TTC549 (cell line): ENCODE measurements around the gene ISG15.
"Not testable (repeated sequence)": the region's sequence is repeated elsewhere in the genome, so short reads cannot be mapped to it uniquely, and the experiment has no call there.

Experiments used
- FAIRE-seq: peaks from 2 replicates; lab custom pipeline; 2012; peaks lifted over from hg19 to GRCh38; lab: Jason Lieb, UNC

The ISG15 gene

GRCh38 chr1:1046767-1047166 is 33.5 kb downstream of the ISG15 start:
- no peak for FAIRE-seq

- FAIRE-seq = no peak
Observed at GRCh38 chr1:1047407-1047806, 34.1 kb downstream of the ISG15 start.

- FAIRE-seq = no peak
Observed at GRCh38 chr1:1047963-1048362, 34.7 kb downstream of the ISG15 start.

- FAIRE-seq = no peak
Observed at GRCh38 chr1:1048765-1049164, 35.5 kb downstream of the ISG15 start.

GRCh38 chr1:1049318-1050165 is 36.2 kb downstream of the ISG15 start:
- FAIRE-seq = no peak

- FAIRE-seq = no peak
Observed at GRCh38 chr1:1050577-1051052, 37.3 kb downstream of the ISG15 start.

- FAIRE-seq = no peak
Observed at GRCh38 chr1:1051127-1051810, 38.0 kb downstream of the ISG15 start.

GRCh38 chr1:1052003-1052840 is 38.9 kb downstream of the ISG15 start:
- no peak for FAIRE-seq

- FAIRE-seq = no peak
Observed at GRCh38 chr1:1053022-1053421, 39.7 kb downstream of the ISG15 start.

- FAIRE-seq = no peak
Observed at GRCh38 chr1:1053682-1054081, 40.4 kb downstream of the ISG15 start.

GRCh38 chr1:1054099-1054700 is 40.9 kb downstream of the ISG15 start:
- FAIRE-seq = no peak

- FAIRE-seq = no peak
Observed at GRCh38 chr1:1054971-1055370, 41.7 kb downstream of the ISG15 start.

GRCh38 chr1:1055841-1056736 is 42.8 kb downstream of the ISG15 start:
- FAIRE-seq = no peak

- FAIRE-seq = not testable (repeated sequence)
Observed at GRCh38 chr1:1057769-1058087, 44.4 kb downstream of the ISG15 start.

GRCh38 chr1:1058088-1058905 is 45.0 kb downstream of the ISG15 start:
- FAIRE-seq = no peak

GRCh38 chr1:1058921-1059493 is 45.7 kb downstream of the ISG15 start:
- FAIRE-seq = no peak

- no peak for FAIRE-seq
Observed at GRCh38 chr1:1059494-1060280, 46.4 kb downstream of the ISG15 start.

GRCh38 chr1:1060281-1061000 is 47.1 kb downstream of the ISG15 start:
- FAIRE-seq = no peak
